ENCODE data around the gene MAB21L3. TPM values are rescaled to one million over a fixed set of nuclear protein-coding genes. Genes with fewer than 3 reads are reported as not detected.

The MAB21L3 gene
- total and polyA plus RNA-seq, 2 of the 13 experiments (the other 11 are each of a cell fraction or from before 2014, with no cell fraction given): 0.55 to 4.1 TPM

- TF ChIP-seq SRSF1 (optimal IDR thresholded peaks at IDR 0.05; ENCODE audit: low read depth, low read length) (no peak), UBTF (CRISPR knock-in tag; IDR thresholded peaks at IDR 0.05) (no peak), NR2F1 (CRISPR knock-in tag; IDR thresholded peaks at IDR 0.05) (no peak), LCORL (IDR thresholded peaks at IDR 0.05) (no peak), LCORL (CRISPR knock-in tag; IDR thresholded peaks at IDR 0.05) (no peak), FOXK2 (IDR thresholded peaks at IDR 0.05) (no peak), PATZ1 (CRISPR knock-in tag; IDR thresholded peaks at IDR 0.05) (no peak), ZNF556 (CRISPR knock-in tag; IDR thresholded peaks at IDR 0.05; ENCODE audit: borderline replicate concordance) (no peak), TP53 (CRISPR knock-in tag; conservative IDR thresholded peaks at IDR 0.05) (no peak), ZNF275 (CRISPR knock-in tag; IDR thresholded peaks at IDR 0.05; ENCODE audit: borderline replicate concordance) (no peak), ZMYM2 (CRISPR knock-in tag; IDR thresholded peaks at IDR 0.05) (no peak)
- H3K36me3 ChIP-seq (replicated peaks in 1 of 2; ENCODE audit: control insufficient read depth in 1 of 2, insufficient read depth in 2 of 2, low read length in 2 of 2): no peaks in the 10 kb centered on the region
- H2AFZ ChIP-seq (ENCODE audit: low read length): no peak overlapping the region
- no peak overlapping the region for H3K4me3 ChIP-seq (replicated peaks in 1 of 3; ENCODE audit: insufficient read depth in 1 of 3, low read depth in 2 of 3, low read length in 3 of 3)
- H4K20me1 ChIP-seq (ENCODE audit: insufficient read depth, low read length): no peaks in the 10 kb centered on the region
- no peaks in the 10 kb centered on the region for H3K79me2 ChIP-seq (ENCODE audit: insufficient read depth, low read length)
- CTCF ChIA-PET (ENCODE audit: low intra/inter-chr PET ratio, low total read pairs): no interaction called here
- H3K27me3 ChIP-seq (ENCODE audit: control insufficient read depth in 1 of 2, insufficient read depth in 2 of 2, low read length in 2 of 2): no peaks in the 10 kb centered on the region
- no TSS peak for BruUV-seq (replicated peaks)
- ATAC-seq (no peak), DNase-seq (ENCODE audit: low spot score) (no peak), FAIRE-seq (no peak)
- in situ Hi-C loops (cut with HindIII; ENCODE audit: extremely low pct_ligation_motif_present, low pct_unique_long_range_greater_than_20kb) (no loop called here), intact Hi-C loops (cut with micrococcal nuclease; ENCODE audit: unreplicated experiment) (no loop called here)
- WGBS (ENCODE audit: low lambda C conversion rate): 95% methylated on average over 3 of the region's 3 CpGs
- H3K9me3 ChIP-seq (ENCODE audit: low read length): no peaks in the 10 kb centered on the region
- peaks cover 39% of the 10 kb centered on the region for H3K4me1 ChIP-seq (ENCODE audit: insufficient read depth, low read length)
- no peak overlapping the region for H3K4me2 ChIP-seq (ENCODE audit: low read depth, low read length)
- no peak overlapping the region for H3K27ac ChIP-seq (ENCODE audit: extremely low read length, insufficient read depth, low read length)
- POLR2A ChIA-PET: no interaction called here
- H3K9ac ChIP-seq (ENCODE audit: insufficient read depth, low read depth, low read length): no peak overlapping the region
Measured at GRCh38 chr1:116118471-116118870, 7.3 kb downstream of the MAB21L3 start.
